C4-2B (cell line): Measurements from ENCODE around the gene PLAC1.

ENCODE experiments used
- ZFX ChIP-seq: fragments of 450-650 bp; IDR thresholded peaks from 2 replicates; pipeline ENCODE4 v1.6.1; 2017
- TF ChIP-seq, protein P1 (sequence below): fragments of 450-650 bp; conservative IDR thresholded peaks from 2 replicates; pipeline ENCODE4 v1.5.1; 2017; ENCODE audit warnings: mild to moderate bottlenecking

- TF ChIP-seq, protein P1, sequence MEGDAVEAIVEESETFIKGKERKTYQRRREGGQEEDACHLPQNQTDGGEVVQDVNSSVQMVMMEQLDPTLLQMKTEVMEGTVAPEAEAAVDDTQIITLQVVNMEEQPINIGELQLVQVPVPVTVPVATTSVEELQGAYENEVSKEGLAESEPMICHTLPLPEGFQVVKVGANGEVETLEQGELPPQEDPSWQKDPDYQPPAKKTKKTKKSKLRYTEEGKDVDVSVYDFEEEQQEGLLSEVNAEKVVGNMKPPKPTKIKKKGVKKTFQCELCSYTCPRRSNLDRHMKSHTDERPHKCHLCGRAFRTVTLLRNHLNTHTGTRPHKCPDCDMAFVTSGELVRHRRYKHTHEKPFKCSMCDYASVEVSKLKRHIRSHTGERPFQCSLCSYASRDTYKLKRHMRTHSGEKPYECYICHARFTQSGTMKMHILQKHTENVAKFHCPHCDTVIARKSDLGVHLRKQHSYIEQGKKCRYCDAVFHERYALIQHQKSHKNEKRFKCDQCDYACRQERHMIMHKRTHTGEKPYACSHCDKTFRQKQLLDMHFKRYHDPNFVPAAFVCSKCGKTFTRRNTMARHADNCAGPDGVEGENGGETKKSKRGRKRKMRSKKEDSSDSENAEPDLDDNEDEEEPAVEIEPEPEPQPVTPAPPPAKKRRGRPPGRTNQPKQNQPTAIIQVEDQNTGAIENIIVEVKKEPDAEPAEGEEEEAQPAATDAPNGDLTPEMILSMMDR: no peak
- TF ChIP-seq ZFX: no peak
Observed at GRCh38 chrX:134628663-134629062, 29.6 kb downstream of the PLAC1 start.
